Urinary bladder (tissue), 4 donors: Measurements from ENCODE around the gene CHL1. TPM values are rescaled to one million over a fixed set of nuclear protein-coding genes. Genes with fewer than 3 reads are reported as not detected.
"Not testable (repeated sequence)": the region's sequence is repeated elsewhere in the genome, so short reads cannot be mapped to it uniquely, and the experiment has no call there.

Experiments
- DNase-seq: peaks from one replicate; pipeline ENCODE4 v3.0.0-alpha.2; 2015; ENCODE audit errors: extremely low spot score
- H3K27ac ChIP-seq: one replicate; pipeline ENCODE4 v1.5.1; 2013; ENCODE audit warnings: low read depth, mild to moderate bottlenecking, moderate library complexity
- H3K36me3 ChIP-seq: one replicate; pipeline ENCODE4 v1.6.1; 2013; ENCODE audit warnings: mild to moderate bottlenecking, moderate library complexity; ENCODE audit not compliant: insufficient read depth
- H3K4me1 ChIP-seq: one replicate; pipeline ENCODE4 v1.6.1; 2013; ENCODE audit warnings: mild to moderate bottlenecking, moderate library complexity; ENCODE audit not compliant: insufficient read depth
- H3K4me3 ChIP-seq: one replicate; pipeline ENCODE4 v1.5.1; 2013; ENCODE audit warnings: low read depth, low read length
- WGBS: extraction: QIAGEN DNeasy Blood & Tissue Kit; methylation state at CpG from one replicate; pipeline ENCODE4 v1.1.7; 2013; 5-methylcytosine and 5-hydroxymethylcytosine counted together
- polyA plus RNA-seq: library from polyadenylated mRNA; stranded (reverse); fragments of 200-250 nt; gene quantifications from one replicate; pipeline ENCODE4 v1.2.3, GENCODE V29; 2013
- total RNA-seq: library from RNA; depleted of rRNA; stranded (reverse); fragments of >200 nt; gene quantifications from one replicate; pipeline ENCODE4 v1.2.3, GENCODE V29; 2014
- donor health status: healthy with polysubstance abuse.
- donor health status: healthy.

The CHL1 gene
- total and polyA plus RNA-seq, 2 donors = 10.7 to 47.3 TPM

DNA sequence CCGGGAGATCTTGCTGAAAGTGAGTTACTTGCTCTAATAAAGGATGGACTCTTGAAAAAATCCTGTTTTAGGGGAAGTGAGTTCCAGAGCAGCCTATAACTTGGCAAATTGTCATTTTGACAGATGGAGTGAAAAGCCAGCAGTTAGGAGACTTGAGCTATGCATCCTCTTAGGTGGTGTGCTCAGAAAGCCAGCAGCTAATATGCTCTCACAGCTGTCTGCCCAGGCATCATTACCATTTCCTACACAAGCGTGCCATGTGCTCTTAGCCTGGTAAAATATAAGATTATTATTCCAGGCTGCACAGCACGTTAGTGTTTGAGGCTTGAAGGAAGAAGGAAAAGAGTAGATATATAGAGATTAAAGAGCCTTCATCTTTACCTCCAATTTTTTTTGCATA, 151.0 kb downstream of the CHL1 start:
- Histone ChIP-seq H3K4me3 (no peak overlapping the region), H3K27ac (no peak overlapping the region), H3K4me1 (no peaks in the 10 kb centered on the region), H3K36me3 (no peaks in the 10 kb centered on the region)
- DNase-seq = no peak
- 64% methylated on average over 3 of the region's 3 CpGs for WGBS

DNA sequence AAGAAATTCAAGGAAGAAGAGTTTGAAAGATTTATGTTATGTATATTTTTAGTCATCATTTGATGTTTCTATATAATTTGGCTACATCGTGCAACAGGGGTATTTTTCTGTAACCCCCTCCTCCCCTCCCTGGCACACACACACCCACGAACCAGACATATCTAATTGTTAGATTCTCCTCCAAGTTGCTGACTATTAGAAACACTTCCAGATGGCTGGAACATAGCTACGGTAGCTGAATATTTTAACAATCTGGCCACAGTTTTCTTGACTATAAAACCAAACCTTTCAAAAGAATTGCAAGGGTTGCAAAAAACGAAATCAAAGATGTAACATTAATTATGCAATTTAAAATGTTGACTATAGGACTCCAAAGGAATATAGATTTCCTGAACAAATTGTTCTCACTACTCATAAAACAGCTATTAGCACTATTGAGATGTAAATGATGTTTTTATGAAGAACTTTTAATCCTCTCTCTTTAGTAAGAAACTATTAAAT, 154.4 kb downstream of the CHL1 start:
- WGBS = 44% methylated on average over 4 of the region's 4 CpGs
- Histone ChIP-seq H3K27ac (no peak overlapping the region), H3K36me3 (no peaks in the 10 kb centered on the region), H3K4me1 (no peaks in the 10 kb centered on the region), H3K4me3 (no peak overlapping the region)
- no peak for DNase-seq

DNA sequence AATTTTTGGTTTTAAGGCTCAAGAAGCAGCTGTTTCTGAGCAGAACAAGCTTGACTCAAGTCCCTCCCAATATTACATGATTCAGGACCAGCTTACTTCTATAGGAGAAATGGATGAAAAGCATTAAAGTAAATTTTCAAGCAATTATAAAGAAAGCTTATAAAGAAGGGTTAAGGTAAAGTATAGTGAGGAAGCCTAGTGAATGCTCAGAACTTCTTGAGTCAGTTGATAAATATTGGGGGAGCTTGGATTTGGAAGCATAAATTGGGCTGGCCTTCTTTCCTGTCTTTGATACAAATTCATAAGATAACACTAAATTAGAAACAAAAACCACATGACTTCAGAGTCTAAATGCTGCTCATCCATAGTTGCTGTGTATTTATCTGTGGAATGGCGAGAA, 156.0 kb downstream of the CHL1 start:
- 81% methylated on average over 1 of the region's 1 CpG for WGBS
- H3K4me1 ChIP-seq = no peaks in the 10 kb centered on the region

DNA sequence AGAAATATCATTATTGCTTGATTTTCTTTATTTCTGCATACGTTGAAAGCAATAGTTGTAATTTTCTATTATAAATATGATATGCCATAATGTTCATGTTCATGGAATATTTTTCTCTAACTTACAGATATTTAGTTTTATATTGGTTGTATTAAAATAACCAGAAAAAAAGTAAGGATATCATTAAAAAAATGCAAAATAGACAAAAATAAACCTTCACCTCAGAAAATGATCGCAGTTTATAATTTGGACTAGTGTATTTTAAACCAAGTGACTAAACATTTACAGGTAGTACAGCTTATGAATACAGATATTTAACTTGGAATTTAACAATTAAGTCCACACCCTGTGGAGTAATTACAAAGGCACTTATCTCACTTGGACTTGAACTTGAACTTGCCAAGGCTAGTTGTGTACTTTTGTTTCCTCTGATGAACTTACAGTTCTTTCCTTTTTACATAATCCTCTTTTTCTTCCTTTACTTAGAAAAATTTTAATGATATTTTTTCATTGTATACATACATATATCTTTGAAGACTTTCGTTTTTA, 156.7 kb downstream of the CHL1 start:
- H3K36me3 ChIP-seq = no peaks in the 10 kb centered on the region
- H3K27ac ChIP-seq = no peak overlapping the region
- no peak for DNase-seq
- H3K4me1 ChIP-seq = no peaks in the 10 kb centered on the region
- H3K4me3 ChIP-seq = no peak overlapping the region
- WGBS = 81% methylated on average over 3 of the region's 3 CpGs

More for the DNA sequence above, 156.0 kb downstream of the CHL1 start:
- Histone ChIP-seq H3K4me3 (no peak overlapping the region), H3K36me3 (no peaks in the 10 kb centered on the region), H3K27ac (no peak overlapping the region)
- DNase-seq = no peak

DNA sequence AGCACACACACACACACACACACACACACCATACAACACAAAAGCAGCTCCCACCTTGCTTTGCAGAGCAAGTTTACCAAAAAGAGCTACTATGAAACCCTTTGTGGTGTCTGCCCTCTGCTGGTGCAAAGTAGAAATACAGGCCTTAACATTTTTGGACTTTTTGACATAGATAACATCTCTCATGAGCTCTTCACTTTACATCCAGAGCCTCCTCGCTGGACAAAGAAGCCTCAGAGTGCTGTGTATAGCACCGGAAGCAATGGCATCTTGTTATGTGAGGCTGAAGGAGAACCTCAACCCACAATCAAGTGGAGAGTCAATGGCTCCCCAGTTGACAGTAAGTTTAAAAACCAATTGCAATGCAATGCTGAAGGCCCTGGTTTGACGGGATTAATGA, 157.9 kb downstream of the CHL1 start:
- Histone ChIP-seq H3K27ac (no peak overlapping the region), H3K4me3 (no peak overlapping the region), H3K4me1 (no peaks in the 10 kb centered on the region), H3K36me3 (no peaks in the 10 kb centered on the region)
- DNase-seq = no peak
- WGBS = 30% methylated on average over 3 of the region's 3 CpGs

DNA sequence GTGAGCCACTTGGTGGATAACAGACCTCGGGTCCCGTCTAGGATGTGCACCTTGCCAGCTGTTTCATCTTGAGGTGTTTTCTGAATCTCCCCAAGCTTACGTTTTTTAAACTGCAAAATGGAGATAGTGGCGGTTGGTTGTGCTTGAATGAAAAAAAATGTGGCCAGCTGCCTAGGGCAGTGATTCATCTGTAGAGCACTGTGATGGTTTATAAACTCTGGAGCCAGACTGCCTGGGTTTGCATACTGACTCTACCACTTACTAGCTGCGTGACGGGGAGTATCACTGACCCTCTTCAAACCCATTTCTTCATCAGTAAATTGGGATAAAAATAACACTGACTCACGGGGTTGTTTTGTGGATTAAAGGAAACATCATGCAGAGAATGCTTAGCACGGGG, 159.1 kb downstream of the CHL1 start:
- 19% methylated on average over 8 of the region's 8 CpGs for WGBS
- Histone ChIP-seq H3K4me3 (no peak overlapping the region), H3K4me1 (no peaks in the 10 kb centered on the region), H3K36me3 (no peaks in the 10 kb centered on the region), H3K27ac (no peak overlapping the region)
- DNase-seq = no peak

DNA sequence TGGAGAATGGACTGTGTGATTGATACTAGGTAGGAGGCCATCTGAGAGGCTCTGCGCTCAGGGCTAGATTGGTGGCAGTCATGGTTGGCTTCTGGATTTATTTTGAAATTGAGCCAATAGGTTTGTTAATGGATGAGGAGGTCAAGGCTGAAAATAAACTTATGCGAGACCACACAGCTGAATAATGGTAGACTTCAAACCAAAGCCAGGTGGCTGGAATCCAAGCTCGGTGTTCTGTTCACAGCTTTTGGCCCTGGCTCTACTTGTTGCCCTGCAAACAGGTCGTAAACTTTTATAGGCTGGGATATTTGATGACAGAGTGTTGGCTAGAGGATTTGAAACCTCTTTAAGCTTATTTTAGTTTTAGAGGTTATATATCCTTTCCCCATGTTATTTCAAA, 160.4 kb downstream of the CHL1 start:
- no peak overlapping the region for H3K27ac ChIP-seq
- no peak for DNase-seq

DNA sequence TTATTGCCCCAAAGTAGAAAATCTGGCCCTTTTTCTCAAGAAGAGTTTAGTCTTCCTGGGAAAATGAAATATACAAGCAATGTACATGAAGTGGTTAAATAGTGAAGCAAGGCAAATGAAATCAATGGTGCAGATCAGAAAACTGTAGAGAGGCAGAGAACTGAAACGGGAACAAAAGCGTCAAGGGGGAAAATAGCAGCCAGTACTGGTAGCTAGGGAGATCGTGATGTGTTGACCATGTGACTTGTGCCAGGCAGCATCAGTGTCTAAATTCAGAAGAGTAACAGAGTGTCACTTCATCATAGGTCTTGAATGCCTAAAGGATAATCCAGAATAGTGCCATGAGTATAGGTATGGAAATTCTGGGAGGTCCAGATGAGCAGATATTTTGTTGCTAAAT, 163.1 kb downstream of the CHL1 start:
- H3K4me3 ChIP-seq = no peak overlapping the region
- 50% methylated on average over 3 of the region's 3 CpGs for WGBS
- DNase-seq = no peak
- H3K4me1 ChIP-seq = no peaks in the 10 kb centered on the region
- no peaks in the 10 kb centered on the region for H3K36me3 ChIP-seq
- H3K27ac ChIP-seq = no peak overlapping the region

More for the DNA sequence above, 160.4 kb downstream of the CHL1 start:
- H3K4me3 ChIP-seq = no peak overlapping the region
- H3K36me3 ChIP-seq = no peaks in the 10 kb centered on the region
- H3K4me1 ChIP-seq = no peaks in the 10 kb centered on the region
- 22% methylated on average over 4 of the region's 4 CpGs for WGBS

DNA sequence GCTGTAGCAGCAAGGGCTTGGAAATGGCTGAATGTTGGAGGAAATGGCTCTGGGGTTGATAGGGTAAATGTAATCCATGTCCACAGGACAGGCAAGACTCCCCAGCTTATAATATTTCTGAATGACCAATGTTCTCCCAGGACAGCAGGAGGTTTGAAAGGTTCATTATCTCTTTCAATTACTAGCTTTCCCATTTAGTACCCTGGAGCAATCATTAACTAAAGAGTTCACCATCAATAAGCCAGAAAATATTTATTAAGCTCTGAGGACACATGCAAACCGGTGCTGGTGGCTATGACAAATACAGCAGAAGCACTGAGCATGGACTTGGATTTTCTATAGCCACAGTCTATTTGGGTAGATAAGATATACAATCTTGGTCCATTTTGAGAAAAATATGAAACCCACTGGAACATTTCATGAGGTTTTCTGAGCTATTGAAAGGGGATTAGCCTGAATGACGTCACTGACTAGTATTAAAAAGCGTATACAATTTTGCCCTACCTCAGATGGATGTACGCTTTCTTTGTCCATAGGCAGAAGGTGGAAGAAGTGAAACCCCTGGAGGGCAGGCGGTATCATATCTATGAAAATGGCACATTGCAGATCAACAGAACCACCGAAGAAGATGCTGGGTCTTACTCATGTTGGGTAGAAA, 166.2 kb downstream of the CHL1 start:
- no peak for DNase-seq
- H3K4me1 ChIP-seq = no peaks in the 10 kb centered on the region
- 86% methylated on average over 6 of the region's 6 CpGs for WGBS
- H3K27ac ChIP-seq = no peak overlapping the region
- H3K36me3 ChIP-seq = no peaks in the 10 kb centered on the region
- H3K4me3 ChIP-seq = no peak overlapping the region

DNA sequence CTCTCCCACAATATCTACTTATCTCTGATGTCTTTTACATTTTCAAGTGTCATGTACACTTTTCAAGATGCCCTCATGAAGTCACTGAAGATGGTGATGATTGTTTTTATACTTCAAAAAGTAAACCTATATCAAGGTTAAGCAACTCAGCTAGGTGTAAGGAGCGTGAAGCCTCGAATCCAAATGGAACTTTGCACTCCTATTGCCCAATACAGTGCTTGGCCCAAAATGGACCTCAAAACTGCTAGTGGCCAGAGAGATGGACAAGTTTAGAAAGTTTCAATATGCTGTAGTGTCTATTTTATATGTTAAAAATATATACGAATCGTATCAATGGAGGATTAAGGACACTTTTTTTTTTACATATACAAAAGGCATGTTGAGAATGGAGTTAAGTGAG, 167.7 kb downstream of the CHL1 start:
- no peak for DNase-seq
- Histone ChIP-seq H3K27ac (no peak overlapping the region), H3K36me3 (no peaks in the 10 kb centered on the region), H3K4me1 (no peaks in the 10 kb centered on the region), H3K4me3 (no peak overlapping the region)
- 80% methylated on average over 4 of the region's 4 CpGs for WGBS

DNA sequence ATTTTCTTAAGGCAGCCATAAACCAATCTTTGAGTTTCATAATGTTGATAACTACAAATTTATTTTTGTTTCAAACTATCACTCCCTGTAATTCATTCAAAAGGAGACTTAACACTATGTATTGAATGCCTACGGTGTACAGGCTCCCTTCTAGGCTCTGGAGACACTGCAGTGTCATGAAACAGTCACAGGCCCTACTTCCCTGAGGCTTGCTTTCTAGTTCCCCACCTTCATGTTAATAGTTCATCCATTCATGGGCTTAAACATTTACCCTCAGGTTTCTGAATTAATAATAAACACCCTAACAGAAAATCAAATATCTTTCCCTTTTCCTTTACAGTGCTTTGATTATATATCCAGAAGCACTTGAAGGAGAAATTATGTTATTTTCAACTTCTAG, 168.7 kb downstream of the CHL1 start:
- H3K4me1 ChIP-seq = no peaks in the 10 kb centered on the region
- H3K4me3 ChIP-seq = no peak overlapping the region
- 66% methylated on average over 1 of the region's 1 CpG for WGBS
- DNase-seq = no peak
- H3K27ac ChIP-seq = no peak overlapping the region
- no peaks in the 10 kb centered on the region for H3K36me3 ChIP-seq

DNA sequence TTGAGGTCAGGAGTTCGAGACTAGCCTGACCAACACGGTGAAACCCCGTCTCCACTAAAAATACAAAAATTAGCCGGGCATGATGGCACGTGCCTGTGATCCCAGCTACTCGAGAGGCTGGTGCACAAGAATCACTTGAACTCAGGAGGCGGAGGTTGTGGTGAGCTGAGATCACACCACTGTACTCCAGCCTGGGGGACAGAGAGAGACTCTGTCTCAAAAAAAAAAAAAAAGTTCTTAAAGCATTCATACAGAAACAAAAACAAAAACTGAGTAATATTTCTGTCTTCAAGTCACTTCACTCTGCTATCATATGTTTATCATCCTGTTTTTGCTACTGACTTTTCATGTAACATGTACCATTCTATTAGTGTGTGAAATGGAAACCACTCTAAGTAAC, 169.7 kb downstream of the CHL1 start:
- DNase-seq, H3K27ac ChIP-seq, H3K36me3 ChIP-seq, H3K4me1 ChIP-seq, H3K4me3 ChIP-seq: not testable (repeated sequence)
- WGBS = 84% methylated on average over 7 of the region's 7 CpGs

DNA sequence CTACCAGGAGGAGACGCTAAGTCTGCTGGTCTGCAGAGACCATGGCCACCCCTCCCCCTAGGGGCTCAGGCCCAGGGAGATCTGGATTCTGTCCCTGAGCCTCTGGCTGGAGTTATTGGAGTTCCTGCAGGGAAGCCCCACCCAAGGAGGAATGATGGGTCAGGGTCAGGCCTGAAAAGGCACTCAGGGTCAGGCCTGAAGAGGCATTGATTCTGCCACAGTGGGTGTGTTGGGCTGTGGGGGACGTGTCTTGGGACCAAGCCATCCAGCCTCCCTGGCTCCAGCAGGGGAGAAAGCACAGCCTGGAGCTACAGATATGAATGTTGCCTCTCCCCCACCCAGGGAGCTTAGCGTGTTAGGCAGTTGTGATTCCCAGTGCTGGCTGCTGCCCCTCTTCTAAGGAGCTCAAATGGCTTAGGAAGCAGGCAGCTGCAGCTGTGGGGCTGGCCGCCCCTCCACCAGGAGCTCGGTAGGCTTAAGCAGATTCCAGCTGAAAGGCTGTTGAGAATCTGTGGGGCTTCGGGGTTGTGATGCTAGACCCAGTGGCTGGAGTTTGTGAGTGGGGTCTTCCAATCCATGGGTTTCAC, 176.7 kb downstream of the CHL1 start:
- no peak for DNase-seq
- H3K36me3 ChIP-seq = no peaks in the 10 kb centered on the region
- H3K27ac ChIP-seq = no peak overlapping the region
- 40% methylated on average over 6 of the region's 6 CpGs for WGBS
- H3K4me1 ChIP-seq = no peaks in the 10 kb centered on the region
- no peak overlapping the region for H3K4me3 ChIP-seq

DNA sequence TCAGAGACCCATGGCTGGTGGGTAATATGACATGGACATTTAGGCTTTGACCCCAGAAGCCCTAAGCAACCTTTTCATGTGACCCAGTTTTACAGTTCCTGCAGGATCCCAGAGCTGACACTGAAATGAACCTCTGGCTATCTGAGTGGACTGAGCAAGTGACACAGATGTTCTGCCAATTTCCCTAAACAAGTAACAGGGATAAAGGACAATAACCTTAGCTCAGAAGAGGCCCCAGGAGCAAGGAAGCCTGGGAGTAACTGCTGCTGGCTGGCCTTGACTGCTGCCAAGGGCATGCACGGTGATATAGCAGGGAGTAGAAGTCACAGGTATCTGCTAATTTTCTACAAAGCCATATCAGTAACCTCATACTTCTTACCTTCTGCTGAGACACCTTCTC, 177.9 kb downstream of the CHL1 start:
- no peak overlapping the region for H3K27ac ChIP-seq
- no peak overlapping the region for H3K4me3 ChIP-seq
- no peaks in the 10 kb centered on the region for H3K36me3 ChIP-seq
- WGBS = 40% methylated on average over 1 of the region's 1 CpG
- DNase-seq = no peak
- H3K4me1 ChIP-seq = no peaks in the 10 kb centered on the region
